HepG2 (cell line): ENCODE data around the gene ITCH. TPM values are rescaled to one million over a fixed set of nuclear protein-coding genes. Genes with fewer than 3 reads are reported as not detected.
A peak's percentile ranks its signal among the peaks of the same experiment; 100 is the strongest.

Experiments used
- ATAC-seq: fragments of 200-7000 bp; cut with Tn5 transposase; 3 replicates; pipeline ENCODE4 v1.9.1; 2020; ENCODE audit warnings: mild to moderate bottlenecking, moderate library complexity
- BruUV-seq: library from RNA; stranded (reverse); fragments of 400-500 nt; replicated peaks from 2 replicates; lab custom pipeline; 2021; lab: Mats Ljungman, UMichigan
- CTCF ChIA-PET: fragments of 300-600 bp; formaldehyde crosslinking; extraction: SDS; loops from one replicate; lab custom pipeline; 2021; ENCODE audit warnings: low total read pairs, inconsistent platforms, low intra/inter-chr PET ratio; lab: Yijun Ruan, JAX
- POLR2A ChIA-PET: fragments of 350-600 bp; sonication (Branson Sonifier 250); formaldehyde crosslinking; loops from one replicate; lab custom pipeline; 2020; ENCODE audit warnings: antibody characterized with exemption, inconsistent platforms; lab: Yijun Ruan, JAX
- DNase-seq: peaks from one replicate; pipeline ENCODE4 v3.0.0-alpha.2; 2015; ENCODE audit warnings: low spot score
- FAIRE-seq: peaks from 3 replicates; lab custom pipeline; 2011; peaks lifted over from hg19 to GRCh38; lab: Jason Lieb, UNC
- H2AFZ ChIP-seq: one replicate; pipeline ENCODE4 v1.6.1; 2011; ENCODE audit warnings: low read length, inconsistent platforms
- H3K27ac ChIP-seq: fragments of 300-600 bp; 3 replicates; pipeline ENCODE4 v1.8.0; 2011; ENCODE audit warnings: mixed run types, mild to moderate bottlenecking, mixed read lengths, low read length, inconsistent platforms; ENCODE audit not compliant: insufficient read depth; ENCODE audit errors: extremely low read length
- H3K27me3 ChIP-seq, 2 experiments: fragments of 200-600 bp in 1 of 2; 2 replicates in 1 of 2; 3 replicates in 1 of 2; pipeline versions ENCODE4 v1.6.0 to v1.8.0; 2011; ENCODE audit warnings: low read length in 2 of 2, mild to moderate bottlenecking in 2 of 2, moderate library complexity in 2 of 2, inconsistent platforms in 1 of 2; ENCODE audit not compliant: insufficient read depth in 2 of 2, control insufficient read depth in 1 of 2
- H3K36me3 ChIP-seq, 2 experiments: fragments of 200-600 bp in 1 of 2; replicated peaks in 1 of 2; 2 replicates in 1 of 2; 3 replicates in 1 of 2; pipeline versions ENCODE4 v1.5.1 to v1.8.0; 2011; ENCODE audit warnings: low read length in 2 of 2, inconsistent platforms in 1 of 2; ENCODE audit not compliant: insufficient read depth in 2 of 2, control insufficient read depth in 1 of 2
- H3K4me1 ChIP-seq: 2 replicates; pipeline ENCODE4 v1.5.1; 2012; ENCODE audit warnings: low read length, inconsistent platforms; ENCODE audit not compliant: insufficient read depth
- H3K4me2 ChIP-seq: 2 replicates; pipeline ENCODE4 v1.6.0; 2011; ENCODE audit warnings: low read depth, low read length, inconsistent platforms
- H3K4me3 ChIP-seq, 3 experiments: fragments of 200-600 bp in 1 of 3; sonication (generic), shearing (Covaris generic) in 1 of 3; replicated peaks in 1 of 3; 2 replicates each; pipeline ENCODE4 v1.5.1; 2011 to 2016; ENCODE audit warnings: low read length in 3 of 3, inconsistent platforms in 2 of 3, low read depth in 2 of 3, mild to moderate bottlenecking in 2 of 3, control low read depth in 1 of 3, mixed read lengths in 1 of 3; ENCODE audit not compliant: insufficient read depth in 1 of 3
- H3K79me2 ChIP-seq: one replicate; pipeline ENCODE4 v1.6.1; 2011; ENCODE audit warnings: low read length, inconsistent platforms; ENCODE audit not compliant: insufficient read depth
- H3K9ac ChIP-seq: 2 replicates; pipeline ENCODE4 v1.6.0; 2011; ENCODE audit warnings: mild to moderate bottlenecking, low read depth, low read length, inconsistent platforms; ENCODE audit not compliant: insufficient read depth
- H3K9me3 ChIP-seq: 2 replicates; pipeline ENCODE4 v1.5.1; 2012; ENCODE audit warnings: mild to moderate bottlenecking, low read length
- H4K20me1 ChIP-seq: 2 replicates; pipeline ENCODE4 v1.6.0; 2011; ENCODE audit warnings: inconsistent platforms, mild to moderate bottlenecking, low read length, moderate library complexity; ENCODE audit not compliant: insufficient read depth
- ADNP ChIP-seq: sonication (generic); formaldehyde crosslinking; IDR thresholded peaks from 2 replicates; pipeline ENCODE4 v1.4.0; 2020; ENCODE audit warnings: missing genetic modification reagents
- HMG20A ChIP-seq: IDR thresholded peaks from 2 replicates; pipeline ENCODE4 v1.6.1; 2016; ENCODE audit warnings: borderline replicate concordance
- NPAS2 ChIP-seq: sonication (generic); formaldehyde crosslinking; IDR thresholded peaks from 2 replicates; pipeline ENCODE4 v1.8.0; 2022; ENCODE audit warnings: mild to moderate bottlenecking, missing genetic modification reagents, borderline replicate concordance
- NRL ChIP-seq: sonication (generic); formaldehyde crosslinking; IDR thresholded peaks from 2 replicates; pipeline ENCODE4 v1.5.0; 2020; ENCODE audit warnings: missing genetic modification reagents, mild to moderate bottlenecking, moderate library complexity, borderline replicate concordance
- PHF5A ChIP-seq: IDR thresholded peaks from one replicate; pipeline ENCODE4 v1.6.1; 2018; ENCODE audit warnings: low read depth, missing genetic modification reagents; ENCODE audit not compliant: unreplicated experiment
- PRDM15 ChIP-seq: sonication (generic); formaldehyde crosslinking; IDR thresholded peaks from 2 replicates; pipeline ENCODE4 v1.4.0; 2020; ENCODE audit warnings: missing genetic modification reagents
- PTBP1 ChIP-seq: fragments of 200-400 bp; formaldehyde crosslinking; IDR thresholded peaks from 2 replicates; pipeline ENCODE4 v1.6.1; 2018; ENCODE audit warnings: low read length, low read depth; ENCODE audit not compliant: poor library complexity, severe bottlenecking
- RELA ChIP-seq: sonication (generic); formaldehyde crosslinking; IDR thresholded peaks from 2 replicates; pipeline ENCODE4 v1.4.0; 2020; ENCODE audit warnings: missing genetic modification reagents
- ZBTB8A ChIP-seq: sonication (generic); formaldehyde crosslinking; IDR thresholded peaks from 2 replicates; pipeline ENCODE4 v1.4.0; 2020; ENCODE audit warnings: mild to moderate bottlenecking, low read depth, missing genetic modification reagents, borderline replicate concordance
- ZMYM2 ChIP-seq: sonication (generic); formaldehyde crosslinking; IDR thresholded peaks from 2 replicates; pipeline ENCODE4 v1.8.0; 2022; ENCODE audit warnings: mild to moderate bottlenecking, missing genetic modification reagents
- ZNF747 ChIP-seq: sonication (generic); formaldehyde crosslinking; IDR thresholded peaks from 2 replicates; pipeline ENCODE4 v1.8.1; 2023; ENCODE audit warnings: missing genetic modification reagents, mild to moderate bottlenecking, borderline replicate concordance
- ZNF768 ChIP-seq: sonication (generic); formaldehyde crosslinking; IDR thresholded peaks from 2 replicates; pipeline ENCODE4 v1.4.0; 2020; ENCODE audit warnings: missing genetic modification reagents
- ZNF782 ChIP-seq: sonication (generic); formaldehyde crosslinking; IDR thresholded peaks from 2 replicates; pipeline ENCODE4 v1.4.0; 2020; ENCODE audit warnings: missing genetic modification reagents, mild to moderate bottlenecking, borderline replicate concordance
- ZNF816 ChIP-seq: sonication (generic); formaldehyde crosslinking; IDR thresholded peaks from 2 replicates; pipeline ENCODE4 v1.8.0; 2022; ENCODE audit warnings: missing genetic modification reagents, mild to moderate bottlenecking, borderline replicate concordance
- ZSCAN21 ChIP-seq: sonication (generic); formaldehyde crosslinking; IDR thresholded peaks from 2 replicates; pipeline ENCODE4 v1.8.0; 2022; ENCODE audit warnings: mild to moderate bottlenecking, missing genetic modification reagents, moderate library complexity, borderline replicate concordance
- WGBS: methylation state at CpG from one replicate; pipeline ENCODE4 v1.1.6; 2017; ENCODE audit warnings: low lambda C conversion rate; 5-methylcytosine and 5-hydroxymethylcytosine counted together
- in situ Hi-C: cut with HindIII; loops from 2 replicates; pipeline ENCODE4 v1.10.0; 2017; ENCODE audit warnings: low pct_unique_long_range_greater_than_20kb; ENCODE audit not compliant: extremely low pct_ligation_motif_present
- intact Hi-C: fragments of 100-400 bp; cut with micrococcal nuclease; formaldehyde crosslinking; loops from one replicate; pipeline ENCODE4 v1.10.0; 2022; ENCODE audit not compliant: unreplicated experiment
- polyA plus RNA-seq, 8 experiments: library from polyadenylated mRNA; depleted of rRNA in 3 of 8; stranded (reverse) in 7 of 8; unstranded in 1 of 8; fragments of >200 nt; fragmentation: Illumina TruSeq in 4 of 8; extraction: Trizol in 4 of 8; gene quantifications; 2 replicates each; pipeline versions ENCODE4 v1.2.1 to v1.2.3, GENCODE V29; 2011 to 2016; ENCODE audit warnings: low read depth in 4 of 8, missing spikeins in 1 of 8, mixed read lengths in 1 of 8; ENCODE audit not compliant: insufficient read depth in 1 of 8
- total RNA-seq, 5 experiments: library from RNA; depleted of rRNA; stranded (reverse); fragments of >200 nt; fragmentation: Illumina TruSeq; extraction: Trizol; gene quantifications; 2 replicates each; pipeline ENCODE4 v1.2.3, GENCODE V29; 2016; ENCODE audit warnings: low read depth in 1 of 5
- TF ChIP-seq, protein P1 (sequence below): sonication (generic); formaldehyde crosslinking; IDR thresholded peaks from 2 replicates; pipeline ENCODE4 v1.4.0; 2020; ENCODE audit warnings: mild to moderate bottlenecking, missing genetic modification reagents
- TF ChIP-seq, protein P2 (sequence below): sonication (generic); formaldehyde crosslinking; IDR thresholded peaks from 2 replicates; pipeline ENCODE4 v1.5.0; 2020; ENCODE audit warnings: missing genetic modification reagents, mild to moderate bottlenecking, borderline replicate concordance

ITCH gene
- total and polyA plus RNA-seq, 2 of the 13 experiments (the other 11 are each of a cell fraction or from before 2014, with no cell fraction given) = 20.5 to 112 TPM

DNA sequence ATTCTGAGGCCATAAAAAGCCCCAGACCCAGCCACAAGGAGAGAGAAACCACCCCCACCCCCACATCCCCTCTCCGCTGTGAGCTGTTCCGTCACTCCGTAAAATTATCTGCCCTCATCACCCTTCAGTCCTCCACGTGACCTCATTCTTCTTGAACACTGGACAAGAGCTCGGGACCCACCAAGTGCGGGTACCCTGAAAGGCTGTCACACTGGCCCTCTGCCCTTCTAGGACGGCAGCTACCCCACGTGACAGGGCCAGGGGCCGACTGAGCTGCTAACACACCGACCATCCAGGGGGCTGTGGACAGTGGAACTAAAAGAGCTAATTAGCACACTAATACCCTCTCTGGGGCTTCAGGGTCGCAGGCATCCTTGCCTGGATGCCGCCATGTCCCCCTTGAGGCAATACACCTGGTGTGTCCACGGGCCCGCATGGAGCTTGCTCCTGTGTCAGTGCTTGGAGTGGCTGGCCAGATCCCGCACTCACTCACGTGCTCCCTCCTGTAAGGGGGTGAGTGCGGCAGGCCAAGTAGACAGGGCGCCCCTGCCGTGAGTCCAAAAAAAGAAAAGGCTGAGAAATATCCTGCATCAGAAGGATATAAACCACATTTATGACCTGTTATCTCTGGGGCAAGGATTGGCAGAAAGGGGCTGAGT lies 30.7 kb upstream of the ITCH start:
- Histone ChIP-seq H3K9ac (no peak overlapping the region), H3K27ac (no peak overlapping the region), H3K4me3 (no peak overlapping the region), H3K79me2 (no peaks in the 10 kb centered on the region), H3K9me3 (no peaks in the 10 kb centered on the region), H3K4me1 (peaks cover 69% of the 10 kb centered on the region), H3K4me2 (no peak overlapping the region), H3K36me3 (no peaks in the 10 kb centered on the region), H2AFZ (no peak overlapping the region), H4K20me1 (no peaks in the 10 kb centered on the region), H3K27me3 (no peaks in the 10 kb centered on the region)
- DNase-seq = no peak
- no TSS peak for BruUV-seq
- no peak for FAIRE-seq
- intact Hi-C loops (loop anchor here (5.0 kb wide), 1 partner anchor 75 kb away; no protein-coding TSS in a partner anchor), in situ Hi-C loops (no loop called here)
- ATAC-seq = no peak
- ChIA-PET CTCF (no interaction called here), POLR2A (interaction anchor here (0.6 to 7.5 kb wide), 4 partner anchors 18 to 69 kb away, joined by 3 to 89 read pairs (median 4); partner anchors contain the start of gene ITCH)
- 94% methylated on average over 19 of the region's 19 CpGs for WGBS
- TF ChIP-seq, protein P1, sequence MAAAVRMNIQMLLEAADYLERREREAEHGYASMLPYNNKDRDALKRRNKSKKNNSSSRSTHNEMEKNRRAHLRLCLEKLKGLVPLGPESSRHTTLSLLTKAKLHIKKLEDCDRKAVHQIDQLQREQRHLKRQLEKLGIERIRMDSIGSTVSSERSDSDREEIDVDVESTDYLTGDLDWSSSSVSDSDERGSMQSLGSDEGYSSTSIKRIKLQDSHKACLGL (CRISPR knock-in tag) = no peak
- TF ChIP-seq NPAS2 (CRISPR knock-in tag) = no peak
- TF ChIP-seq, protein P2, sequence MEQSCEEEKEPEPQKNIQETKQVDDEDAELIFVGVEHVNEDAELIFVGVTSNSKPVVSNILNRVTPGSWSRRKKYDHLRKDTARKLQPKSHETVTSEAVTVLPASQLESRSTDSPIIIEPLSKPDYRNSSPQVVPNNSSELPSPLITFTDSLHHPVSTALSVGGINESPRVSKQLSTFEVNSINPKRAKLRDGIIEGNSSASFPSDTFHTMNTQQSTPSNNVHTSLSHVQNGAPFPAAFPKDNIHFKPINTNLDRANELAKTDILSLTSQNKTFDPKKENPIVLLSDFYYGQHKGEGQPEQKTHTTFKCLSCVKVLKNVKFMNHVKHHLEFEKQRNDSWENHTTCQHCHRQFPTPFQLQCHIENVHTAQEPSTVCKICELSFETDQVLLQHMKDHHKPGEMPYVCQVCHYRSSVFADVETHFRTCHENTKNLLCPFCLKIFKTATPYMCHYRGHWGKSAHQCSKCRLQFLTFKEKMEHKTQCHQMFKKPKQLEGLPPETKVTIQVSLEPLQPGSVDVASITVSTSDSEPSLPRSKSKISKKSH (CRISPR knock-in tag) = 0 out of 2 replicates have a peak, but pooled peaks have one; percentile 18
- no peak for TF ChIP-seq ZNF782
- TF ChIP-seq PHF5A (CRISPR knock-in tag) = no peak
- 0 out of 2 replicates have a peak, but pooled peaks have one; percentile 15 for TF ChIP-seq NRL (CRISPR knock-in tag)
- no peak for TF ChIP-seq ZNF747 (CRISPR knock-in tag)
- no peak for TF ChIP-seq PRDM15 (CRISPR knock-in tag)
- no peak for TF ChIP-seq ZBTB8A (CRISPR knock-in tag)
- no peak for TF ChIP-seq PTBP1
- TF ChIP-seq ZMYM2 (CRISPR knock-in tag) = 0 out of 2 replicates have a peak, but pooled peaks have one; percentile 22
- TF ChIP-seq ZNF768 (CRISPR knock-in tag) = no peak; the same call in 1 of the 2 replicates
- no peak for TF ChIP-seq HMG20A (CRISPR knock-in tag)
- TF ChIP-seq ADNP = no peak
- TF ChIP-seq ZNF816 (CRISPR knock-in tag) = no peak
- no peak for TF ChIP-seq ZSCAN21 (CRISPR knock-in tag)
- no peak for TF ChIP-seq RELA (CRISPR knock-in tag)
